Psoas muscle (tissue), 8 donors: ENCODE results near the gene ZNF497. TPM values are rescaled to one million over a fixed set of nuclear protein-coding genes. Genes with fewer than 3 reads are reported as not detected.

ENCODE experiments used
- ATAC-seq, 4 donors: fragments of 200-7000 bp; cut with Tn5 transposase; one replicate each; pipeline ENCODE4 v1.9.1; 2020; ENCODE audit warnings: moderate library complexity in 3 of 4, mild to moderate bottlenecking in 2 of 4
- DNase-seq, 2 donors: peaks; one replicate each; pipeline ENCODE4 v3.0.0-alpha.2; 2020
- H3K27ac ChIP-seq: fragments of 200-600 bp; one replicate; pipeline ENCODE4 v1.8.0; 2022
- H3K27me3 ChIP-seq, 3 donors: fragments of 200-600 bp in 1 of 3; one replicate each; pipeline versions ENCODE4 v1.6.1 to v1.8.0; 2013 to 2022; ENCODE audit warnings: low read length in 2 of 3, mild to moderate bottlenecking in 2 of 3, moderate library complexity in 1 of 3; ENCODE audit not compliant: insufficient read depth in 3 of 3
- H3K36me3 ChIP-seq, 2 donors: fragments of 200-600 bp in 1 of 2; one replicate each; pipeline versions ENCODE4 v1.6.1 to v1.8.0; 2013 to 2022; ENCODE audit warnings: low read depth in 1 of 2, mild to moderate bottlenecking in 1 of 2, moderate library complexity in 1 of 2; ENCODE audit not compliant: insufficient read depth in 1 of 2
- H3K4me1 ChIP-seq: fragments of 200-600 bp; one replicate; pipeline ENCODE4 v1.8.0; 2022
- H3K4me3 ChIP-seq: fragments of 200-600 bp; one replicate; pipeline ENCODE4 v1.8.0; 2022; ENCODE audit warnings: mild to moderate bottlenecking
- H3K9me3 ChIP-seq: fragments of 200-600 bp; one replicate; pipeline ENCODE4 v1.8.0; 2022
- WGBS, 3 donors: extraction: QIAGEN DNeasy Blood & Tissue Kit; methylation state at CpG; one replicate each; pipeline versions ENCODE4 v1.1.6 to v1.1.7; 2013; 5-methylcytosine and 5-hydroxymethylcytosine counted together
- intact Hi-C, 2 donors: fragments of 100-400 bp; cut with DNase I; formaldehyde crosslinking; loops; one replicate each; pipeline versions ENCODE4 v1.11.0 to v1.14.2; 2022
- polyA plus RNA-seq, 3 donors: library from polyadenylated mRNA; stranded (reverse); fragments of 200-250 nt; gene quantifications; one replicate each; pipeline ENCODE4 v1.2.3, GENCODE V29; 2013
- total RNA-seq, 4 donors: library from RNA; stranded (reverse); fragmentation: NEBNext Ultra II Directional in 2 of 4; extraction: Animal tissue kit (Norgen Biotek cat#: 25700) in 2 of 4; gene quantifications; one replicate each; pipeline versions ENCODE4 v1.2.1 to v1.2.4, GENCODE V29; 2021 to 2023
- TF ChIP-seq, protein P1 (sequence below): fragments of 200-600 bp; IDR thresholded peaks from one replicate; pipeline ENCODE4 v1.8.0; 2022; ENCODE audit warnings: antibody characterized with exemption
- donor health status: healthy with polysubstance abuse.
- donor health status: DM: no; HTN: no; CAD: no; lungs with moderate emphysema.
- donor health status: Bipolar disorder and iron deficiency.
- donor health status: healthy.
- donor health status: DM: yes; HTN: yes; CAD: no.
- donor health status: DM: no; HTN: no; CAD: no.
- donor health status: DM: no; HTN: no; CAD: no.
- donor health status: DM: yes; HTN: yes; CAD: no.

Gene ZNF497
- total and polyA plus RNA-seq, 7 donors: 0.08 to 0.43 (median 0.25) TPM

DNA sequence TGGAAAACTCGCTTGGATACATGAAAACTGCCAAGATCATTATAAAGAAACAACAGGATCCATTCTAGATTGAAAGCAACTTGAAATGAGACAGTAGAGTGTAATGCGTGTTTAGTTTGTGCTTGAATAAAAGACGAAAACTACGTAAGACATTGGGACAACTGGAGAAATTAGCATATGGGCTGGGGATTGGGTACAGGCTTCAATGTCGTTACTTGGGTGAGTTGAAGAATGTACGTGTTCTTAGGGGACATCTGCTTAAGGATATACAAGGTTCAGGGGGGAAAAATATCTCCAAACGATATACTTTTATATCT lies 57.8 kb downstream of the ZNF497 start:
- peaks cover 2 to 45% of the 10 kb centered on the region in 2 donors for H3K36me3 ChIP-seq
- H3K27ac ChIP-seq: peak overlapping the region; percentile 93
- ATAC-seq (peak; percentile 10 to 55 (median 26)), DNase-seq (no peak)
- H3K4me3 ChIP-seq: peak overlapping the region; percentile 89
- intact Hi-C loops: loop anchor here in 1 of 2 donors (5.0 kb wide), 1 partner anchor 58 kb away; the partner anchor contains the start of gene ZNF497
- peaks cover 9% of the 10 kb centered on the region for H3K4me1 ChIP-seq
- H3K9me3 ChIP-seq: peaks cover 16% of the 10 kb centered on the region
- TF ChIP-seq, protein P1, sequence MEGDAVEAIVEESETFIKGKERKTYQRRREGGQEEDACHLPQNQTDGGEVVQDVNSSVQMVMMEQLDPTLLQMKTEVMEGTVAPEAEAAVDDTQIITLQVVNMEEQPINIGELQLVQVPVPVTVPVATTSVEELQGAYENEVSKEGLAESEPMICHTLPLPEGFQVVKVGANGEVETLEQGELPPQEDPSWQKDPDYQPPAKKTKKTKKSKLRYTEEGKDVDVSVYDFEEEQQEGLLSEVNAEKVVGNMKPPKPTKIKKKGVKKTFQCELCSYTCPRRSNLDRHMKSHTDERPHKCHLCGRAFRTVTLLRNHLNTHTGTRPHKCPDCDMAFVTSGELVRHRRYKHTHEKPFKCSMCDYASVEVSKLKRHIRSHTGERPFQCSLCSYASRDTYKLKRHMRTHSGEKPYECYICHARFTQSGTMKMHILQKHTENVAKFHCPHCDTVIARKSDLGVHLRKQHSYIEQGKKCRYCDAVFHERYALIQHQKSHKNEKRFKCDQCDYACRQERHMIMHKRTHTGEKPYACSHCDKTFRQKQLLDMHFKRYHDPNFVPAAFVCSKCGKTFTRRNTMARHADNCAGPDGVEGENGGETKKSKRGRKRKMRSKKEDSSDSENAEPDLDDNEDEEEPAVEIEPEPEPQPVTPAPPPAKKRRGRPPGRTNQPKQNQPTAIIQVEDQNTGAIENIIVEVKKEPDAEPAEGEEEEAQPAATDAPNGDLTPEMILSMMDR: no peak
- peaks cover 0 to 1% (median 0%) of the 10 kb centered on the region in 3 donors for H3K27me3 ChIP-seq
- 13 to 27% (median 15%) methylated on average over 7 of the region's 7 CpGs for whole genome bisulfite sequencing, 3 donors

Other genes starting within 250 kb of the ZNF497 start
- gene ZNF329, start 212.0 kb downstream of the ZNF497 start, total RNA-seq: 1 to 10 TPM; 1.4 to 5.7 (median 1.9) TPM
- 1 to 10 TPM in 2 of 3 donors, under 1 TPM in 1; 0.79 to 3.5 (median 1.9) TPM for gene ZNF329, start 212.0 kb downstream of the ZNF497 start, polyA plus RNA-seq
- 10 to 100 TPM; 11.2 to 15.0 (median 14.8) TPM for gene ZNF274, start 179.7 kb downstream of the ZNF497 start, total RNA-seq
- 10 to 100 TPM; 11.3 to 20.5 (median 13.9) TPM for gene ZNF274, start 179.7 kb downstream of the ZNF497 start, polyA plus RNA-seq
- 10 to 100 TPM in 1 of 4 donors, 1 to 10 TPM in 3; 2.4 to 15.3 (median 5.1) TPM for gene ZNF544, start 133.8 kb downstream of the ZNF497 start, total RNA-seq
- 1 to 10 TPM; 3.8 to 8.1 (median 7.8) TPM for gene ZNF544, start 133.8 kb downstream of the ZNF497 start, polyA plus RNA-seq
- gene ZNF8, start 83.8 kb downstream of the ZNF497 start, total RNA-seq: 1 to 10 TPM; 1.5 to 2.5 (median 2.0) TPM
- gene ZNF8, start 83.8 kb downstream of the ZNF497 start, polyA plus RNA-seq: 1 to 10 TPM in 1 of 3 donors, under 1 TPM in 2; 0.35 to 1.3 (median 0.86) TPM
- gene ERVK3-1, start 57.4 kb downstream of the ZNF497 start, total RNA-seq: 10 to 100 TPM; 13.9 to 33.3 (median 16.4) TPM
- 10 to 100 TPM; 29.5 to 81.0 (median 77.4) TPM for gene ERVK3-1, start 57.4 kb downstream of the ZNF497 start, polyA plus RNA-seq
- gene ZSCAN22, start 35.8 kb downstream of the ZNF497 start, total RNA-seq: 1 to 10 TPM; 2.0 to 3.1 (median 2.4) TPM
- gene ZSCAN22, start 35.8 kb downstream of the ZNF497 start, polyA plus RNA-seq: 1 to 10 TPM; 1.1 to 1.8 (median 1.8) TPM
- 1 to 10 TPM; 1.6 to 5.4 (median 3.8) TPM for gene A1BG, start 9.3 kb downstream of the ZNF497 start, total RNA-seq
- 10 to 100 TPM in 2 of 3 donors, 1 to 10 TPM in 1; 5.2 to 12.0 (median 10.0) TPM for gene A1BG, start 9.3 kb downstream of the ZNF497 start, polyA plus RNA-seq
- under 1 TPM; 0.10 to 0.34 (median 0.20) TPM for gene ZNF837, start 18.3 kb upstream of the ZNF497 start, total RNA-seq
- under 1 TPM; 0.08 to 0.33 (median 0.24) TPM for gene ZNF837, start 18.3 kb upstream of the ZNF497 start, polyA plus RNA-seq
- gene RPS5, start 24.5 kb upstream of the ZNF497 start, total RNA-seq: 100 to 1,000 TPM; 513 to 839 (median 740) TPM
- 1,000 to 10,000 TPM; 1,118 to 2,384 (median 1,312) TPM for gene RPS5, start 24.5 kb upstream of the ZNF497 start, polyA plus RNA-seq
- not detected for gene RNF225, start 32.9 kb upstream of the ZNF497 start, total RNA-seq
- not detected for gene RNF225, start 32.9 kb upstream of the ZNF497 start, polyA plus RNA-seq
- gene ZNF584, start 45.9 kb upstream of the ZNF497 start, total RNA-seq: 10 to 100 TPM in 3 of 4 donors, 1 to 10 TPM in 1; 9.5 to 16.2 (median 13.3) TPM
- 10 to 100 TPM in 2 of 3 donors, 1 to 10 TPM in 1; 8.7 to 23.8 (median 11.6) TPM for gene ZNF584, start 45.9 kb upstream of the ZNF497 start, polyA plus RNA-seq
- 1 to 10 TPM; 2.1 to 5.2 (median 4.3) TPM for gene ZNF132, start 77.4 kb upstream of the ZNF497 start, total RNA-seq
- gene ZNF132, start 77.4 kb upstream of the ZNF497 start, polyA plus RNA-seq: 1 to 10 TPM; 1.4 to 2.7 (median 1.6) TPM
- gene ZNF324B, start 88.9 kb upstream of the ZNF497 start, total RNA-seq: 1 to 10 TPM; 4.4 to 8.9 (median 4.9) TPM
- gene ZNF324B, start 88.9 kb upstream of the ZNF497 start, polyA plus RNA-seq: 1 to 10 TPM; 2.5 to 6.2 (median 2.9) TPM
- gene ZNF324, start 104.3 kb upstream of the ZNF497 start, total RNA-seq: 1 to 10 TPM; 3.5 to 7.2 (median 4.8) TPM
- gene ZNF324, start 104.3 kb upstream of the ZNF497 start, polyA plus RNA-seq: 1 to 10 TPM; 2.1 to 6.4 (median 3.1) TPM
- gene ZNF446, start 113.6 kb upstream of the ZNF497 start, total RNA-seq: 1 to 10 TPM; 3.5 to 8.1 (median 4.9) TPM
- 1 to 10 TPM; 4.6 to 8.7 (median 6.3) TPM for gene ZNF446, start 113.6 kb upstream of the ZNF497 start, polyA plus RNA-seq
- gene SLC27A5, start 149.2 kb upstream of the ZNF497 start, total RNA-seq: 1 to 10 TPM; 3.1 to 6.6 (median 4.0) TPM
- 10 to 100 TPM in 2 of 3 donors, 1 to 10 TPM in 1; 6.1 to 11.0 (median 10.6) TPM for gene SLC27A5, start 149.2 kb upstream of the ZNF497 start, polyA plus RNA-seq
- 10 to 100 TPM in 1 of 4 donors, 1 to 10 TPM in 3; 7.7 to 13.0 (median 9.9) TPM for gene ZBTB45, start 157.1 kb upstream of the ZNF497 start, total RNA-seq
- 10 to 100 TPM in 1 of 3 donors, 1 to 10 TPM in 2; 6.2 to 12.5 (median 8.5) TPM for gene ZBTB45, start 157.1 kb upstream of the ZNF497 start, polyA plus RNA-seq
- gene TRIM28, start 181.3 kb upstream of the ZNF497 start, total RNA-seq: 100 to 1,000 TPM; 165 to 212 (median 197) TPM
- gene TRIM28, start 181.3 kb upstream of the ZNF497 start, polyA plus RNA-seq: 100 to 1,000 TPM; 141 to 154 (median 147) TPM
- 100 to 1,000 TPM in 2 of 4 donors, 10 to 100 TPM in 2; 96.5 to 126 (median 103) TPM for gene CHMP2A, start 192.4 kb upstream of the ZNF497 start, total RNA-seq
- 100 to 1,000 TPM; 149 to 184 (median 157) TPM for gene CHMP2A, start 192.4 kb upstream of the ZNF497 start, polyA plus RNA-seq
- gene UBE2M, start 195.9 kb upstream of the ZNF497 start, total RNA-seq: 100 to 1,000 TPM in 3 of 4 donors, 10 to 100 TPM in 1; 95.4 to 146 (median 125) TPM
- gene UBE2M, start 195.9 kb upstream of the ZNF497 start, polyA plus RNA-seq: 100 to 1,000 TPM in 2 of 3 donors, 10 to 100 TPM in 1; 86.8 to 146 (median 145) TPM
- 10 to 100 TPM in 2 of 4 donors, 1 to 10 TPM in 2; 8.2 to 13.0 (median 11.1) TPM for gene MZF1, start 210.6 kb upstream of the ZNF497 start, total RNA-seq
- 10 to 100 TPM in 1 of 3 donors, 1 to 10 TPM in 2; 5.0 to 12.5 (median 8.2) TPM for gene MZF1, start 210.6 kb upstream of the ZNF497 start, polyA plus RNA-seq